Aorta (tissue), 5 donors: Measurements from ENCODE around the gene EHF. TPM values are rescaled to one million over a fixed set of nuclear protein-coding genes. Genes with fewer than 3 reads are reported as not detected.

Source experiments
- ATAC-seq: fragments of 200-7000 bp; cut with Tn5 transposase; one replicate; pipeline ENCODE4 v1.9.1; 2022; ENCODE audit warnings: moderate library complexity; ENCODE audit not compliant: low FRiP score
- DNase-seq, 2 donors: peaks; one replicate each; pipeline ENCODE4 v3.0.0-alpha.2; 2020
- H3K27ac ChIP-seq, 2 donors: one replicate each; pipeline ENCODE4 v1.5.1; 2013; ENCODE audit warnings: low read length in 2 of 2, mild to moderate bottlenecking in 2 of 2, moderate library complexity in 2 of 2, control low read depth in 1 of 2, inconsistent platforms in 1 of 2, low read depth in 1 of 2
- H3K27me3 ChIP-seq, 2 donors: one replicate each; pipeline ENCODE4 v1.6.1; 2013; ENCODE audit warnings: control low read depth in 1 of 2, low read length in 1 of 2, mild to moderate bottlenecking in 1 of 2, moderate library complexity in 1 of 2; ENCODE audit not compliant: insufficient read depth in 2 of 2, control insufficient read depth in 1 of 2
- H3K36me3 ChIP-seq, 2 donors: one replicate each; pipeline ENCODE4 v1.6.1; 2013; ENCODE audit warnings: control low read depth in 1 of 2, low read length in 1 of 2, mild to moderate bottlenecking in 1 of 2; ENCODE audit not compliant: insufficient read depth in 2 of 2, control insufficient read depth in 1 of 2
- H3K4me1 ChIP-seq, 2 donors: one replicate each; pipeline ENCODE4 v1.6.1; 2013; ENCODE audit warnings: low read length in 2 of 2, control low read depth in 1 of 2, mild to moderate bottlenecking in 1 of 2, moderate library complexity in 1 of 2; ENCODE audit not compliant: insufficient read depth in 2 of 2, control insufficient read depth in 1 of 2
- H3K4me3 ChIP-seq, 2 donors: one replicate each; pipeline ENCODE4 v1.5.1; 2013; ENCODE audit warnings: low read length in 2 of 2, control low read depth in 1 of 2, mild to moderate bottlenecking in 1 of 2
- H3K9me3 ChIP-seq: one replicate; pipeline ENCODE4 v1.6.1; 2013; ENCODE audit warnings: mild to moderate bottlenecking, low read length; ENCODE audit not compliant: control insufficient read depth
- WGBS, 2 donors: extraction: QIAGEN DNeasy Blood & Tissue Kit; methylation state at CpG; one replicate each; pipeline ENCODE4 v1.1.7; 2013; 5-methylcytosine and 5-hydroxymethylcytosine counted together
- intact Hi-C, 2 donors: fragments of 100-400 bp; cut with DNase I; formaldehyde crosslinking; loops; one replicate each; pipeline versions ENCODE4 v1.14.2 to v1.15.0; 2022
- polyA plus RNA-seq, 2 donors: library from polyadenylated mRNA; stranded (reverse); fragments of 200-250 nt; gene quantifications; one replicate each; pipeline ENCODE4 v1.2.3, GENCODE V29; 2013
- total RNA-seq, 2 donors: library from RNA; stranded (reverse); fragmentation: NEBNext Ultra II Directional; extraction: Animal tissue kit (Norgen Biotek cat#: 25700); gene quantifications; one replicate each; pipeline ENCODE4 v1.2.1, GENCODE V29; 2021
- donor health status: healthy with polysubstance abuse.
- donor health status: Bipolar disorder and iron deficiency.
- donor health status: DM: no; HTN: no; CAD: no.
- donor health status: DM: no; HTN: no; CAD: no.
- donor health status: DM: yes; HTN: yes; CAD: no.

EHF gene
- total and polyA plus RNA-seq, 4 donors, result 0.36 to 8.5 (median 0.75) TPM; not detected in 1

DNA sequence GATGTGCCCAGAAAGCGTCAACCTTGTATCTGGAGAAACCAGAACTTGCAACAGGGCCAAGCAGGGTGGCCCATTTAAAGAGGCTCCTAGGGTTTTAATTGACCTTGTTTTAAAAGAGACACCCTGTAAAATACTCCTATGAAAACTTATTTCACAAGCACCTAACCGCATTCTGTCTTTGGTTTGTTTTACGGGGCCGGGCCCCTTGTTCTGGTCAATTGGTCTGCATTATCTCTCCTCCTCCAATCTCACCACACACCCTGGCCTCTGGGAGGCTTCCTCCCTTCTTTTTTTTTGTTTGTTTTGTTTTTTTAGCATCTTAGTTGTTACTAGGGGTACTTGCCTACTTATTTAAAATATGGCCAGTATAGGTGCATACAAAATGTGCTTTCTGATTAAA is 4.7 kb downstream of the EHF start:
- ATAC-seq (no peak), DNase-seq (no peak)
- intact Hi-C loops, result no loop called here
- Histone ChIP-seq H3K9me3 (no peaks in the 10 kb centered on the region), H3K36me3 (no peaks in the 10 kb centered on the region), H3K27ac (no peak overlapping the region), H3K4me3 (no peak overlapping the region), H3K4me1 (no peaks in the 10 kb centered on the region), H3K27me3 (no peaks in the 10 kb centered on the region)
- 89 to 92% methylated on average over 4 of the region's 4 CpGs for WGBS, 2 donors

DNA sequence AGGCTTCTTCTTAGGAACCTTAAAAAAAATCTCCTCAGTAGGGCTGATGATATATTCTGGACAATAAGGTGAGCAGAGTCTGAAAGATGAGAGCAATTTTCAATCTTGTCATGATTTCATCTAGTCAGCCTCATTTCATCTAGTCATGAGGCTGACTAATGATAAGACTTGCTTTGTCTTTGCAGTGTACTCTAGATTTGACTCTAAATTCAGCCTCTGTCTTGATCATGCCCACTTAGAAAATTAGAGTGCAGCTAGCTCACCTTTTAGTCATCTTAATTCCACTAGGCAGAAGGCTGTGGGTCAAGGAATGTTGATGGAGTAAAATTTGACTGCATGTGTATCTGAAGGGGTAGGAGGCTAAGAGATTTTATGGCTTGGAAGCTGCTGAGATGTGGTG is 5.5 kb downstream of the EHF start:
- no peak overlapping the region for H3K4me3 ChIP-seq
- no peaks in the 10 kb centered on the region for H3K4me1 ChIP-seq
- no peaks in the 10 kb centered on the region for H3K36me3 ChIP-seq
- ATAC-seq, result no peak
- no peak for DNase-seq
- H3K27me3 ChIP-seq, result no peaks in the 10 kb centered on the region
- no peaks in the 10 kb centered on the region for H3K9me3 ChIP-seq
- intact Hi-C loops, result no loop called here
- no peak overlapping the region for H3K27ac ChIP-seq

DNA sequence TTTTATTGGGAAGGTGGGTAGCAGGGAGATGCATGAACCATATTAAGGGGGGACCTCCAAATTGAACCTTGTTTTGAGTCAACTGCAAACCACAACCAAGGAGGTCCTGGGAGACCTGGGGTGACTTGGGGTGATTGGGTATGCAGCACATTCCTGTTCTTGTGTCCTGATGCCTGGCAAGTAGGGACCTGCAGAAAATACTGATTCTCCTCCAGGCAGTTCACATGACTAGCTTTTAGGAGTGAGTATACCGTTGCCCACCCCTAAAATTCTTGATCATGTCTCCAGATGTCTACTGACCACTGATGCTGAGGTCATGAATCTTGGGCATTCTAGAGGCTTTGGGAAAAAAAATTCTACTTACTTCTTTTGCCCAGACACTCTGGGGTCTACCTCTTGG is 6.3 kb downstream of the EHF start:
- Histone ChIP-seq H3K36me3 (no peaks in the 10 kb centered on the region), H3K27me3 (no peaks in the 10 kb centered on the region), H3K4me3 (no peak overlapping the region), H3K27ac (no peak overlapping the region), H3K4me1 (no peaks in the 10 kb centered on the region), H3K9me3 (no peaks in the 10 kb centered on the region)
- intact Hi-C loops, result no loop called here
- 90% methylated on average over 1 of the region's 1 CpG for WGBS, 2 donors
- ATAC-seq (no peak), DNase-seq (no peak)

GRCh38 chr11:34629711-34630110 is 8.8 kb downstream of the EHF start:
- no peak for ATAC-seq
- no peaks in the 10 kb centered on the region for H3K36me3 ChIP-seq
- no peaks in the 10 kb centered on the region for H3K9me3 ChIP-seq
- DNase-seq, result no peak
- H3K4me1 ChIP-seq, result no peaks in the 10 kb centered on the region
- H3K4me3 ChIP-seq, result no peak overlapping the region
- H3K27ac ChIP-seq, result no peak overlapping the region
- H3K27me3 ChIP-seq, result no peaks in the 10 kb centered on the region
- intact Hi-C loops, result no loop called here

GRCh38 chr11:34630544-34630943 is 9.7 kb downstream of the EHF start:
- Histone ChIP-seq H3K27ac (no peak overlapping the region), H3K4me3 (no peak overlapping the region), H3K9me3 (no peaks in the 10 kb centered on the region), H3K36me3 (no peaks in the 10 kb centered on the region), H3K27me3 (no peaks in the 10 kb centered on the region), H3K4me1 (no peaks in the 10 kb centered on the region)
- intact Hi-C loops, result no loop called here
- ATAC-seq (no peak), DNase-seq (no peak)
- 74 to 79% methylated on average over 7 of the region's 7 CpGs for WGBS, 2 donors

DNA sequence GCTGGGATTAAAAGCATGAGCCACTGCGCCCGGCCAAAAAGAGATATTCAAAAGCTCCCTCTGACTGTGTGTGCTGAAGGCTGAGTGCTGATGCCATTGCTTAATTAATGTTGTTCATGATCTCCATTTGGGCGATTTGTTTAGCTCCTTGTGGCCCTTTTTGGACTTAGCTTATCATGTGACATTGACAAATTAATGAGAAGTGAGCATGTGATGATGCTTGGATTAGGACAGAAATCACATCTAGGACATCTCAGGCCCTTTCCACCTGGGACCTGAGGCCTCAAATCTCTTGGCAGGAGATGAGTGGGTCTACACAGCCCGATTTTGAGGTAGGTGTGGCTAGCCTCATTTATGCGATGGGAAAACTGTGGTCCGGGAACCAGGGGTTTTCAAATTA is 10.4 kb downstream of the EHF start:
- no peaks in the 10 kb centered on the region for H3K4me1 ChIP-seq
- DNase-seq (no peak), ATAC-seq (no peak)
- H3K9me3 ChIP-seq, result no peaks in the 10 kb centered on the region
- no peak overlapping the region for H3K4me3 ChIP-seq
- H3K27me3 ChIP-seq, result no peaks in the 10 kb centered on the region
- WGBS, 2 donors, result 90 to 91% methylated on average over 6 of the region's 6 CpGs
- intact Hi-C loops, result no loop called here
- no peak overlapping the region for H3K27ac ChIP-seq
- no peaks in the 10 kb centered on the region for H3K36me3 ChIP-seq

DNA sequence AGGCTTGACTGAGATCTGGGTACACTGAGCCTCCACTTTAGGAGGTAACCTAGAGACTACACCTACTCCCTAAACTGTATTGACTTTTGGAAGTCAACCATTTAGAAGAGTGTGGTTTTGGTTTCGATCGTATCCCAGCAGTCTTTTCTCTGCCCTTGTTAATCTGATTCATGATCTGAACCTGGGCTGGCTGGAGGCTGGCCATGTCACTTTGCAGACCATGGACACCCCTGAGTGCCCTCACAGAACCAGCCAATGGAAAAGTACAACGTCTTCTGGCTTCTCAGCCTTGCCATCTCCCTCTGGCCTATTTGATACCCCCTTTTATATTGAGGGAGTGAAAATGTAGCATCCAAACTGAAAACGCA is 10.8 kb downstream of the EHF start:
- intact Hi-C loops, result no loop called here
- ATAC-seq, result no peak
- DNase-seq, result no peak
- WGBS, 2 donors, result 58 to 62% methylated on average over 4 of the region's 4 CpGs
- no peaks in the 10 kb centered on the region for H3K27me3 ChIP-seq
- no peak overlapping the region for H3K27ac ChIP-seq
- H3K4me1 ChIP-seq, result no peaks in the 10 kb centered on the region
- no peaks in the 10 kb centered on the region for H3K36me3 ChIP-seq
- no peak overlapping the region for H3K4me3 ChIP-seq
- no peaks in the 10 kb centered on the region for H3K9me3 ChIP-seq

DNA sequence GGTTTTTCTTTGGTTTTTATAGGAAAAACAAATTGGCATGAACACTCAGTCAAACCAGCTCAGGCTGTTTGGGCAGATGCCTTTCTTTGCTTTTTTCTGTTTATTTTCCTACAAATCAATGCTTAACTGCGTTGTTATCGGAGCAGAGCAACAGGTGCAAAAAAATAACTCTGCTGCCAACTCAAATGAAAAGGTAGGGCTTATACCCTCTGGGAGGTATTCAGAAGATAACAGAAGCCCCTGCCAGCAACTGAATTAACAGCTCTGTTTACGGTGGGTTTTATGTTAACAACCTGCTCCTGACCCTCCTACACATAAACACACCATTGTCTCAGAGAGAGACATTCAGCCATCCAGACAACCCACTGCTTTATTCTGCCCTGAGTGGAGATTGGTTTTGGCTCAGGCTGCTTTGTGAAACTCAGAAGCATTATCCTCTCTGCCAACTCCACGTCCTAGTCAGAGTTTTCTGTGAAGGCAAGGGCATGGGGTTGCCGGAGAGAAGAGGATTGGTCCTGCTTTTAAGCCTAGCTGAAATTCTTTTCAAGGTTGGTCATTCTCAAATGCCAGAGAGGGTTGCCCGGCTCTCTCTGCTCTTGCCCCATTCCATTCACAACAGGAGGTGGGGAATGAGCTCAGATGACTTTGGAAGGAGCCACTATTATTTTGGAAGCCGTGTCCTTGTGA is 11.4 kb downstream of the EHF start:
- H3K27me3 ChIP-seq, result no peaks in the 10 kb centered on the region
- no peak for DNase-seq
- H3K9me3 ChIP-seq, result no peaks in the 10 kb centered on the region
- no peaks in the 10 kb centered on the region for H3K4me1 ChIP-seq
- ATAC-seq, result peak; percentile 9
- 7 to 10% methylated on average over 7 of the region's 7 CpGs for WGBS, 2 donors
- H3K36me3 ChIP-seq, result no peaks in the 10 kb centered on the region
- no peak overlapping the region for H3K27ac ChIP-seq
- intact Hi-C loops, result no loop called here
- no peak overlapping the region for H3K4me3 ChIP-seq

GRCh38 chr11:34633640-34633989 is 12.7 kb downstream of the EHF start:
- ATAC-seq (no peak), DNase-seq (no peak)
- intact Hi-C loops, result no loop called here
- Histone ChIP-seq H3K27ac (no peak overlapping the region), H3K4me1 (no peaks in the 10 kb centered on the region), H3K4me3 (no peak overlapping the region), H3K36me3 (no peaks in the 10 kb centered on the region), H3K9me3 (no peaks in the 10 kb centered on the region), H3K27me3 (no peaks in the 10 kb centered on the region)
